Stimulated activated CD4-positive, alpha-beta T cell treated with anti-CD3 and anti-CD28 coated beads, Interleukin-2, amount 100 ng/mL, for 4 hours (primary cell): Measurements from ENCODE around the gene FAM187B.

Experiments used
- DNase-seq: peaks from one replicate; pipeline ENCODE4 v3.0.0-alpha.2; 2020; ENCODE audit warnings: low read depth

The FAM187B gene

GRCh38 chr19:35228177-35228930, at the start of gene FAM187B:
Gene FAM187B, minus strand, starts transcription at chr19:35228739. Its CDS starts 59 bp downstream, at chr19:35228680.
- no peak for DNase-seq

GRCh38 chr19:35276706-35277281, 48.3 kb upstream of the FAM187B start:
- DNase-seq: no peak

- DNase-seq: no peak
Measured at GRCh38 chr19:35274323-35274722, 45.8 kb upstream of the FAM187B start.

- DNase-seq: no peak
Measured at GRCh38 chr19:35273686-35274259, 45.2 kb upstream of the FAM187B start.

GRCh38 chr19:35272954-35273649, 44.6 kb upstream of the FAM187B start:
- no peak for DNase-seq

GRCh38 chr19:35272122-35272719, 43.7 kb upstream of the FAM187B start:
- no peak for DNase-seq

- no peak for DNase-seq
Measured at GRCh38 chr19:35271546-35271945, 43.0 kb upstream of the FAM187B start.

- no peak for DNase-seq
Measured at GRCh38 chr19:35270381-35270811, 41.9 kb upstream of the FAM187B start.

GRCh38 chr19:35269438-35270117, 41.0 kb upstream of the FAM187B start:
- peak; percentile 63 for DNase-seq

GRCh38 chr19:35268536-35269437, 40.2 kb upstream of the FAM187B start, which contains the start of gene USF2:
Gene USF2, plus strand, starts transcription at chr19:35268962. Its CDS starts 140 bp downstream, at chr19:35269102.
- no peak for DNase-seq

- DNase-seq: peak; percentile 57
Measured at GRCh38 chr19:35267818-35268535, 39.4 kb upstream of the FAM187B start.

- DNase-seq: no peak
Measured at GRCh38 chr19:35267353-35267817, 38.8 kb upstream of the FAM187B start.

- no peak for DNase-seq
Measured at GRCh38 chr19:35266520-35267352, 38.2 kb upstream of the FAM187B start.

- DNase-seq: no peak
Measured at GRCh38 chr19:35265900-35266519, 37.5 kb upstream of the FAM187B start.

GRCh38 chr19:35265126-35265899, 36.8 kb upstream of the FAM187B start:
- DNase-seq: no peak

- no peak for DNase-seq
Measured at GRCh38 chr19:35264268-35265125, 36.0 kb upstream of the FAM187B start.
